B cell (primary cell): ENCODE results near the gene LZTR1. TPM values are rescaled to one million over a fixed set of nuclear protein-coding genes. Genes with fewer than 3 reads are reported as not detected.

Experiments
- ATAC-seq: fragments of 200-7000 bp; cut with Tn5 transposase; one replicate; pipeline ENCODE4 v1.10.0; 2021; ENCODE audit warnings: low read depth, mild to moderate bottlenecking, moderate number of reproducible peaks, moderate library complexity
- CTCF ChIA-PET: fragments of 350-600 bp; sonication (Branson Sonifier 250); formaldehyde crosslinking; loops from one replicate; lab custom pipeline; 2021; ENCODE audit warnings: antibody characterized with exemption, inconsistent platforms; lab: Charles Lee
- POLR2A ChIA-PET: fragments of 350-600 bp; sonication (Branson Sonifier 250); formaldehyde crosslinking; loops from one replicate; lab custom pipeline; 2021; ENCODE audit warnings: antibody characterized with exemption; lab: Charles Lee
- DNase-seq: peaks from one replicate; pipeline ENCODE4 v3.0.0; 2013
- H2AFZ ChIP-seq: 2 replicates; pipeline ENCODE4 v1.6.1; 2012; ENCODE audit warnings: mild to moderate bottlenecking, low read depth, low read length; ENCODE audit not compliant: insufficient read depth, poor library complexity, severe bottlenecking
- H3K27ac ChIP-seq, 2 donors: 1 replicate in 1 of 2; 2 replicates in 1 of 2; pipeline ENCODE4 v1.5.1; 2012 to 2013; ENCODE audit warnings: low read length in 2 of 2, mild to moderate bottlenecking in 2 of 2, moderate library complexity in 1 of 2
- H3K27me3 ChIP-seq, 4 experiments: fragments of 200-600 bp in 1 of 4; sonication (generic) in 1 of 4; replicated peaks in 1 of 4; 1 replicate in 2 of 4; 2 replicates in 2 of 4; pipeline versions ENCODE4 v1.6.1 to v1.7.0; 2013 to 2016; ENCODE audit warnings: low read length in 3 of 4, mild to moderate bottlenecking in 2 of 4, mixed read lengths in 1 of 4, moderate library complexity in 1 of 4; ENCODE audit not compliant: insufficient read depth in 4 of 4, control insufficient read depth in 3 of 4; ENCODE audit errors: control extremely low read depth in 1 of 4
- H3K36me3 ChIP-seq, 2 experiments: replicated peaks in 1 of 2; 1 replicate in 1 of 2; 2 replicates in 1 of 2; pipeline versions ENCODE4 v1.6.1 to v1.7.1; 2013; ENCODE audit warnings: low read length in 1 of 2; ENCODE audit not compliant: insufficient read depth in 2 of 2, control insufficient read depth in 1 of 2; ENCODE audit errors: control extremely low read depth in 1 of 2, extremely low read depth in 1 of 2
- H3K4me1 ChIP-seq, 2 donors: fragments of 200-600 bp in 1 of 2; sonication (generic) in 1 of 2; 1 replicate in 1 of 2; 2 replicates in 1 of 2; pipeline versions ENCODE4 v1.5.1 to v1.6.1; 2013 to 2017; ENCODE audit warnings: low read length in 2 of 2; ENCODE audit not compliant: control insufficient read depth in 2 of 2, insufficient read depth in 2 of 2
- H3K4me2 ChIP-seq: replicated peaks from 2 replicates; pipeline ENCODE3; 2012; ENCODE audit warnings: mild to moderate bottlenecking, low read depth, low read length; ENCODE audit not compliant: poor library complexity, severe bottlenecking
- H3K4me3 ChIP-seq, 5 experiments: fragments of 200-600 bp in 1 of 5; sonication (generic) in 1 of 5; 1 replicate in 3 of 5; 2 replicates in 2 of 5; pipeline versions ENCODE4 v1.5.1 to v1.7.0; 2011 to 2016; ENCODE audit warnings: low read length in 4 of 5, mild to moderate bottlenecking in 4 of 5, low read depth in 2 of 5, control low read depth in 1 of 5, moderate library complexity in 1 of 5; ENCODE audit not compliant: insufficient read depth in 1 of 5; ENCODE audit errors: control extremely low read depth in 1 of 5, extremely low read depth in 1 of 5
- H3K79me2 ChIP-seq: fragments of 200-600 bp; sonication (generic); one replicate; pipeline ENCODE4 v1.6.0; 2016; ENCODE audit warnings: low read length; ENCODE audit not compliant: control insufficient read depth, insufficient read depth
- H3K9ac ChIP-seq: fragments of 200-600 bp; sonication (generic); 2 replicates; pipeline ENCODE4 v1.6.1; 2017; ENCODE audit warnings: mild to moderate bottlenecking, low read length, moderate library complexity
- H3K9me3 ChIP-seq, 3 donors: one replicate each; pipeline versions ENCODE4 v1.6.1 to v1.7.1; 2013; ENCODE audit warnings: low read length in 2 of 3; ENCODE audit not compliant: control insufficient read depth in 2 of 3, insufficient read depth in 1 of 3; ENCODE audit errors: control extremely low read depth in 1 of 3
- H4K20me1 ChIP-seq: 2 replicates; pipeline ENCODE4 v1.6.0; 2012; ENCODE audit warnings: mild to moderate bottlenecking, low read length; ENCODE audit not compliant: insufficient read depth, control insufficient read depth, poor library complexity, severe bottlenecking
- H3K27ac Mint-ChIP-seq: one replicate; pipeline ENCODE4 v1.8.0; 2021; ENCODE audit warnings: mixed read lengths
- H3K27me3 Mint-ChIP-seq: one replicate; pipeline ENCODE4 v1.8.0; 2021; ENCODE audit warnings: mixed read lengths
- H3K4me1 Mint-ChIP-seq: one replicate; pipeline ENCODE4 v1.8.0; 2021; ENCODE audit warnings: mixed read lengths
- H3K4me3 Mint-ChIP-seq: one replicate; pipeline ENCODE4 v1.8.0; 2021; ENCODE audit warnings: mixed read lengths
- H3K9me3 Mint-ChIP-seq: one replicate; pipeline ENCODE4 v1.8.0; 2022; ENCODE audit warnings: mixed read lengths; ENCODE audit not compliant: insufficient read depth
- EZH2 ChIP-seq: IDR thresholded peaks from 2 replicates; pipeline ENCODE4 v1.6.1; 2012; ENCODE audit warnings: borderline replicate concordance, low read depth, mild to moderate bottlenecking, moderate library complexity, low read length; ENCODE audit not compliant: insufficient read depth, poor library complexity, severe bottlenecking
- WGBS: methylation state at CpG from one replicate; pipeline ENCODE4 v1.1.5; 2013; ENCODE audit warnings: missing lambda C conversion rate; ENCODE audit not compliant: insufficient coverage; 5-methylcytosine and 5-hydroxymethylcytosine counted together
- intact Hi-C: fragments of 100-400 bp; cut with micrococcal nuclease; formaldehyde crosslinking; loops from one replicate; pipeline ENCODE4 v1.10.0; 2022
- polyA plus RNA-seq: library from polyadenylated mRNA; depleted of rRNA; stranded (reverse); fragments of >200 nt; gene quantifications from 2 replicates; pipeline ENCODE4 v1.2.3, GENCODE V29; 2012
- total RNA-seq, 2 donors: library from RNA; stranded (reverse); fragments of 120-200 nt in 1 of 2; gene quantifications; 1 replicate in 1 of 2; 2 replicates in 1 of 2; pipeline versions ENCODE4 v1.2.3 to v1.2.4, GENCODE V29; 2013 to 2022
- TF ChIP-seq, protein P1 (sequence below): fragments of 200-600 bp; IDR thresholded peaks from one replicate; pipeline ENCODE4 v1.8.0; 2022; ENCODE audit warnings: antibody characterized with exemption, mild to moderate bottlenecking

LZTR1 gene
- total and polyA plus RNA-seq, 2 donors (not counting 1 experiment from before 2014, with no cell fraction given), result 75.7 to 94.8 TPM

DNA sequence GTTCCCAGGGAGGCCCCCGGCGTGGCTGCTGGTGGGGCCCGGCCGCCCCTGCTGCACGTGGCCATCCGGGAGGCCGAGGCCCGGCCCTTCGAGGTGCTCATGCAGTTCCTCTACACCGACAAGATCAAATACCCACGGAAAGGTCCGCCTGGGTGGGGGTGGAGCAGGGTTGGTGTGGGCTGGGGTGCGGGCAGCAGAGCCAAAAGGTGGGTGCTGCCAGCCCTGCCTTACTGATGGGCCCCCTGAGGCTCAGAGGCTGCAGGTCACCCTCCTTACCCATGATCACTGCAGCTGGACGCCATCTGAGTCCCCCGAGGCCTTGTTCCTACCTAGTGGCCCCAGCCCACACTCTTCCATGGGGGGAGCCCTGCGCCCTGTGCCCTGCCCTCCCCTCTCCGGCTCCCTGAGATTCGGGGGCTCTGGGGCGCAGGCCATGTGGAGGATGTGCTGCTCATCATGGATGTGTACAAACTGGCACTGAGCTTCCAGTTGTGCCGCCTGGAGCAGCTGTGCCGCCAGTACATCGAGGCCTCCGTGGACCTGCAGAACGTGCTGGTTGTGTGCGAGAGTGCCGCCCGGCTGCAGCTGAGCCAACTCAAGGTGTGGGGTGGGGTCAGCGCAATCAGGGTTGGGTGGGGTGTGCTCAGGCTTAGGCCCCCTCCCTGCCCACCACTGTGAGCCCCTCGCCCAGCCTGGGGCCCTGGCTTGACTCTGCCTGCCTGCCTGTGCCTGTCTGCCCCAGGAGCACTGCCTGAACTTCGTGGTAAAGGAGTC, 12.2 kb downstream of the LZTR1 start:
- Histone ChIP-seq H3K4me1 (no peaks in the 10 kb centered on the region), H3K79me2 (no peaks in the 10 kb centered on the region), H2AFZ (no peak overlapping the region), H3K27me3 (no peaks in the 10 kb centered on the region), H3K4me3 (no peak overlapping the region), H3K27ac (no peak overlapping the region), H3K9me3 (no peaks in the 10 kb centered on the region), H4K20me1 (peaks cover 10% of the 10 kb centered on the region), H3K36me3 (peaks cover 0 to 24% of the 10 kb centered on the region in 2 experiments), H3K9ac (no peak overlapping the region), H3K4me2 (no peak overlapping the region)
- H3K4me3 Mint-ChIP-seq, result no peak overlapping the region
- ChIA-PET CTCF (interaction anchor here (1.1 kb wide), 1 partner anchor 12 kb away, joined by 3 read pairs; the partner anchor contains the start of gene LZTR1), POLR2A (no interaction called here)
- intact Hi-C loops, result no loop called here
- no peak for TF ChIP-seq EZH2
- TF ChIP-seq, protein P1, sequence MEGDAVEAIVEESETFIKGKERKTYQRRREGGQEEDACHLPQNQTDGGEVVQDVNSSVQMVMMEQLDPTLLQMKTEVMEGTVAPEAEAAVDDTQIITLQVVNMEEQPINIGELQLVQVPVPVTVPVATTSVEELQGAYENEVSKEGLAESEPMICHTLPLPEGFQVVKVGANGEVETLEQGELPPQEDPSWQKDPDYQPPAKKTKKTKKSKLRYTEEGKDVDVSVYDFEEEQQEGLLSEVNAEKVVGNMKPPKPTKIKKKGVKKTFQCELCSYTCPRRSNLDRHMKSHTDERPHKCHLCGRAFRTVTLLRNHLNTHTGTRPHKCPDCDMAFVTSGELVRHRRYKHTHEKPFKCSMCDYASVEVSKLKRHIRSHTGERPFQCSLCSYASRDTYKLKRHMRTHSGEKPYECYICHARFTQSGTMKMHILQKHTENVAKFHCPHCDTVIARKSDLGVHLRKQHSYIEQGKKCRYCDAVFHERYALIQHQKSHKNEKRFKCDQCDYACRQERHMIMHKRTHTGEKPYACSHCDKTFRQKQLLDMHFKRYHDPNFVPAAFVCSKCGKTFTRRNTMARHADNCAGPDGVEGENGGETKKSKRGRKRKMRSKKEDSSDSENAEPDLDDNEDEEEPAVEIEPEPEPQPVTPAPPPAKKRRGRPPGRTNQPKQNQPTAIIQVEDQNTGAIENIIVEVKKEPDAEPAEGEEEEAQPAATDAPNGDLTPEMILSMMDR, result no peak
- peaks cover 2% of the 10 kb centered on the region for H3K4me1 Mint-ChIP-seq
- no peaks in the 10 kb centered on the region for H3K9me3 Mint-ChIP-seq
- H3K27me3 Mint-ChIP-seq, result no peaks in the 10 kb centered on the region
- no peak for DNase-seq
- peak overlapping the region; percentile 34 for H3K27ac Mint-ChIP-seq
- WGBS, result 93% methylated on average over 28 of the region's 30 CpGs
- no peak for ATAC-seq

- no peak overlapping the region for H2AFZ ChIP-seq
- H3K27me3 ChIP-seq, result no peaks in the 10 kb centered on the region
- H3K9me3 ChIP-seq, result peaks cover 0 to 3% (median 0%) of the 10 kb centered on the region in 3 donors
- ATAC-seq (no peak), DNase-seq (no peak)
- H3K4me3 ChIP-seq, result no peak overlapping the region
- TF ChIP-seq, protein P1, result no peak
- TF ChIP-seq EZH2, result no peak
- 86% methylated on average over 6 of the region's 10 CpGs for WGBS
- Mint-ChIP-seq H3K9me3 (no peaks in the 10 kb centered on the region), H3K4me3 (no peak overlapping the region), H3K27me3 (no peaks in the 10 kb centered on the region), H3K27ac (peak overlapping the region; percentile 34), H3K4me1 (peaks cover 2% of the 10 kb centered on the region)
- intact Hi-C loops, result no loop called here
- ChIA-PET POLR2A (no interaction called here), CTCF (interaction anchor here (1.1 kb wide), 1 partner anchor 13 kb away, joined by 3 read pairs; the partner anchor contains the start of gene LZTR1)
- no peak overlapping the region for H3K27ac ChIP-seq
- H3K36me3 ChIP-seq, result peaks cover 0 to 30% of the 10 kb centered on the region in 2 experiments
- H3K4me1 ChIP-seq, result peaks cover 0 to 3% of the 10 kb centered on the region in 2 donors
- H3K79me2 ChIP-seq, result peaks cover 1% of the 10 kb centered on the region
- no peak overlapping the region for H3K9ac ChIP-seq
- no peak overlapping the region for H3K4me2 ChIP-seq
- H4K20me1 ChIP-seq, result peaks cover 16% of the 10 kb centered on the region
Measured at GRCh38 chr22:20994902-20995241, 12.8 kb downstream of the LZTR1 start.
